ENCODE results near the gene OVOL3.

Gene OVOL3

DNA sequence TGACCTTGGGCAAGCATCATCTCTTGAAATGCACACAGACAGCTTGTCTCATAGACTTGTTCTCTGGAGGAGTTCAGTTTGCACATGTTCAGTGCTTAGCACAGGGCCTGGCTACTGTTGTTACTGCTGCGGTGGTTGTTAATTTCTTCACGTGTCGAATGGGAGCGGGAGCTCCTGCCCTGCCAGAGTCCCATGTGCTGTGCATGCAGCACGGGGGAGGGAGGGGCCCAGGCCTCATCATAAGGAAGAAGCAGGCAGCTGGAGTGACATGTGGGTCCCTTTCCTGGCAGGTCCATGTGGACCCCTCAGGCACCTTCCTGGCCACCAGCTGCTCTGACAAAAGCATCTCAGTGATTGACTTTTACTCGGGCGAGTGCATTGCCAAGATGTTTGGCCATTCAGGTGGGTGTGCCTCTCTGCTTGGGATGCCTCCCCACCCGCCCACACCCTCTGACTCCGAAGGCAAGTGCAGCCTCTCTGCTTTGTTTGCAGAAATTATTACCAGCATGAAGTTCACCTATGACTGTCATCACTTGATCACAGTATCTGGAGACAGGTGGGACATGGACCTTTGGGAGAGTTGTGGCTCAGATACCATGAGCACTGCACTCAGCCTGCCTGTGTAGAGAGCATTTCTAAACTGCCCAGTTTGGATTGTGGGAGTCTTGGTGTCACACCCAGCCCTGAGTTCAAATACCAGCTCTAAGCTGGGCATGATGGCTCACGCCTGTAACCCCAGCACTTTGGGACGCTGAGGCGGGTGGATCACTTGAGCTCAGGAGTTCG is 19.8 kb upstream of the OVOL3 start:
- DNase-seq (no peak), ATAC-seq (no peak)
- H3K4me3 Mint-ChIP-seq, result peak overlapping the region in 1 of 2 donors; percentile 35
- H3K4me1 Mint-ChIP-seq, result peaks cover 29% of the 10 kb centered on the region
- no peaks in the 10 kb centered on the region for H3K9me3 Mint-ChIP-seq
- H3K27me3 Mint-ChIP-seq, result no peaks in the 10 kb centered on the region
- no peak overlapping the region for H3K27ac Mint-ChIP-seq

DNA sequence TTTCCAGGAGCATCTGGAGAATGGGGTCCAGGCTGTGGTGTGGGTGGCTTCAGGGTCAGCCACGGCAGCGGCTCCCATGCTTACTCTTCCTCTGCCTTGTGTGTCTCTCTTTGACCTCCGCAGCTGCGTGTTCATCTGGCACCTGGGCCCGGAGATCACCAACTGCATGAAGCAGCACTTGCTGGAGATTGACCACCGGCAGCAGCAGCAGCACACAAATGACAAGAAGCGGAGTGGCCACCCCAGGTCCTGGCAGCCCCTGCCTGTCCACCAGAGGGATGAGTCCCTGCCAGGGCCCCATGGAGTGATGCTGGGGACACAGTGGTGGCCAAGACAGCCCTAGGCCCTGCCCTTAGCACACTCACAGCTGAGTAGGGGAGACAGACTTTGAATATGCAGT is 18.4 kb upstream of the OVOL3 start:
- H3K27ac Mint-ChIP-seq, result peak overlapping the region in 1 of 2 donors; percentile 36
- ATAC-seq (peak; percentile 31), DNase-seq (no peak)
- no peaks in the 10 kb centered on the region for H3K9me3 Mint-ChIP-seq
- H3K4me1 Mint-ChIP-seq, result peaks cover 29% of the 10 kb centered on the region
- no peaks in the 10 kb centered on the region for H3K27me3 Mint-ChIP-seq
- peak overlapping the region in 1 of 2 donors; percentile 55 for H3K4me3 Mint-ChIP-seq

DNA sequence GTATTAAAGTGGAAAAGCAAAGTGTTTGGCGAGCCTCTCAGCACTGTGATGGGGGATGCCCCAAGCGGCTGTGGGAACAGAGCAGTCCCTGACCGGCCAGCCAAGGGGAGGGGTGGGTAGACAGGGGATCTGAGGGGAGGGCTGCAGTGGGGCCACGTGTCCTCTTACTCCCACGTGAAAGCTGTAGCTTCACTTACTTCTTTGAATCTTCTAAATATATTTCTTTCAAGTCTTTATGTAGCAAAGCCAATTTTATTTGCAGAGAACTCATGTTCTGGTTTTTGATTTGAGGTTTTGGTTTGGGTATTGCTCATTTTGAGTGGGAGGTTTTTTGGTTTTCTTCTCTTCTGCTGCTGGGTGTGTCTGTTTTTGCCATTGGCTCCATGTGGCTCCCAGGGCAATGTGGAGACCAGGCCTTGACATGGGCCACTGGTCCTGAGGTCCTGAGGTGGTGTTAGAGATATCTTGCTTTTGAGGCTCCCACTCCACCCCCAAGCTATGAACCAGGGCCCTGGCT is 17.7 kb upstream of the OVOL3 start:
- Mint-ChIP-seq H3K4me1 (peaks cover 29% of the 10 kb centered on the region), H3K4me3 (peak overlapping the region; percentile 20 to 55)
- ATAC-seq, result peak; percentile 92

DNA sequence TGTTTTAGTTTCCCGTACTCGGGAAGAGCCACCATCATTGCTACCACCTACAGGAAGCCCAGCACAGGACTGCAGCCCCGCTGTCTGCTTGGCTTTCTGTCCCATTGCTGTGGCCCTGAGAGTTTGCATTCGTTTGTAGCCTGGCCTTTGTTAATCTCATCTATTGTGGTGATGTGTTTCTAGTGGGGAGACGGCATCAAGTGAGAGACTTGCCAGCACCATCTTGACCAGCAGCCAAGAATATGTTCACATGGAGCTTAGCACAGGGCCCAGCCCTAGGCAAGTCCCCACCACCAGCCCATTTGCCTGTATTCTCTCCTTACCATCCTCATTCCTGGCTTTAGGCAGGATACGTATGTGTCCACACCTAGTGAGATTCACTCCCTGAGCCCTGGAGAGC is 17.3 kb upstream of the OVOL3 start:
- no peak for DNase-seq
- ATAC-seq, result no peak
- Mint-ChIP-seq H3K9me3 (no peaks in the 10 kb centered on the region), H3K27me3 (no peaks in the 10 kb centered on the region), H3K27ac (peak overlapping the region in 1 of 2 donors; percentile 62), H3K4me1 (peaks cover 29% of the 10 kb centered on the region), H3K4me3 (no peak overlapping the region)

More for the DNA sequence above, 17.7 kb upstream of the OVOL3 start:
- H3K9me3 Mint-ChIP-seq, result no peaks in the 10 kb centered on the region
- H3K27ac Mint-ChIP-seq, result peak overlapping the region; percentile 36 to 62
- no peaks in the 10 kb centered on the region for H3K27me3 Mint-ChIP-seq
- peak; percentile 30 to 46 for DNase-seq

DNA sequence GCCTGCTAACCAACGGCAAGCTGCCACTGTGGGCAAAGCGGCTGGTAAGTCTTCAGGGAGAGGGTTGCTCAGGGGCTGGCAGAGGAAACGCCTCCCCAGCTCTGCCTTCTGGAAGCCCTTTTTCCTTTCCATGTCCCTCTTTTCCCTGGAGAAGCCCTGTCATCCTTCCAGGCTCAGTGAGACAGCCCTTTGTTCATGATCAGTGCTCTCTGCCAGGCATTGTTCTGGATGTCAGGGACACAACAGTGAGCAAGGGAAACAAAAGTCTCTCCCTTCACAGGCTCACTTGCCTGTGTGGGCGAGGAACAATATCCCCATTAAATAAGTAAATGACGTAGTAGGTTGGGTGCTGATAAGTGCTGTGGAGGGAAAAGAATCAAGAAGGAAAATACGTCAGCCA is 13.9 kb upstream of the OVOL3 start:
- H3K27me3 Mint-ChIP-seq, result no peaks in the 10 kb centered on the region
- H3K4me3 Mint-ChIP-seq, result no peak overlapping the region
- ATAC-seq (no peak), DNase-seq (no peak)
- H3K4me1 Mint-ChIP-seq, result peaks cover 21% of the 10 kb centered on the region
- H3K9me3 Mint-ChIP-seq, result no peaks in the 10 kb centered on the region
- peak overlapping the region; percentile 10 to 72 for H3K27ac Mint-ChIP-seq

DNA sequence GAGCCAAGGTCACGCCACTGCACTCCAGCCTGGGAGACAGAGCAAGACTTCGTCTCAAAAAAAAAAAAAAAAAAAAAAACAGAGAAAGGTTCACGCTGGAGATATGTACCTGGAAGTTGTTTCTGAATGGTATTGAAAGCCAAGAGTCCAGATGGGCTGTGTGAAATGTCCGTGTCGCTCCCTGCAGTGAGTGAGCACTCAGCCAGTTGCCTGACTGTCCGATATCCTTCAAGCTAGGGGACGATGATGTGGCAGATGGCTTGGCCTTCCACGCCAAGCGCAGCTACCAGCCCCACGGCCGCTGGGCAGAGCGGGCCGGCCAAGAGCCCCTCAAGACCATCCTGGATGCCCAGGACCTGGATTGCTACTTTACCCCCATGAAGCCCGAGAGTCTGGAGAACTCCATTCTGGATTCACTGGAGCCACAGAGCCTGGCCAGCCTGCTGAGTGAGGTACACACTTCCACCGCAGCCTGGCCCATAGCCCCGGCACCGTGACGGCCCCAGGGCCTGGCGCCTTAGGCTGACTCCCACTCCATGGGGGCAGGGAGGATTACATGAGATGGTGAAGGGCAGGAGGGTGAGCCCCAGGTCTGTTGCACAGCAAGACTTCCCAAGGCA is 11.7 kb upstream of the OVOL3 start:
- H3K4me1 Mint-ChIP-seq, result no peaks in the 10 kb centered on the region
- no peaks in the 10 kb centered on the region for H3K9me3 Mint-ChIP-seq
- ATAC-seq (no peak), DNase-seq (no peak)
- no peak overlapping the region for H3K27ac Mint-ChIP-seq
- H3K27me3 Mint-ChIP-seq, result no peaks in the 10 kb centered on the region
- H3K4me3 Mint-ChIP-seq, result no peak overlapping the region

DNA sequence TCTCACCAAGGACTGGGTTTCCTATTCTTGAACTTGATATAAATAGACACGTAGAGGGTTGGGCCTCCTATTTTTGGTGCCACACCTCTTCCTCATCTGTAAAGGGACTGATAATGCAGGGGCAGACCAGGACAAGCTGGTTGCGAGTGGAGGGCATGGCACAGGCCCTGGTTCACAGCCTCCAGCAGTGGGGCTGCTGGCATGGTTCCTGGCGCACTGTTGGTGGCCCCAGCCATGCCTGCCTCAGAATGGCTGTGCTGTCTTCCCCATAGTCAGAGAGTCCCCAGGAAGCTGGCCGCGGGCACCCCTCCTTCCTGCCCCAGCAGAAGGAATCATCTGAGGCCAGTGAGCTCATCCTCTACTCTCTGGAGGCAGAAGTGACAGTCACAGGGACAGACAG is 10.5 kb upstream of the OVOL3 start:
- Mint-ChIP-seq H3K9me3 (no peaks in the 10 kb centered on the region), H3K4me3 (no peak overlapping the region), H3K4me1 (no peaks in the 10 kb centered on the region), H3K27me3 (no peaks in the 10 kb centered on the region), H3K27ac (no peak overlapping the region)
- DNase-seq, result no peak
- no peak for ATAC-seq

DNA sequence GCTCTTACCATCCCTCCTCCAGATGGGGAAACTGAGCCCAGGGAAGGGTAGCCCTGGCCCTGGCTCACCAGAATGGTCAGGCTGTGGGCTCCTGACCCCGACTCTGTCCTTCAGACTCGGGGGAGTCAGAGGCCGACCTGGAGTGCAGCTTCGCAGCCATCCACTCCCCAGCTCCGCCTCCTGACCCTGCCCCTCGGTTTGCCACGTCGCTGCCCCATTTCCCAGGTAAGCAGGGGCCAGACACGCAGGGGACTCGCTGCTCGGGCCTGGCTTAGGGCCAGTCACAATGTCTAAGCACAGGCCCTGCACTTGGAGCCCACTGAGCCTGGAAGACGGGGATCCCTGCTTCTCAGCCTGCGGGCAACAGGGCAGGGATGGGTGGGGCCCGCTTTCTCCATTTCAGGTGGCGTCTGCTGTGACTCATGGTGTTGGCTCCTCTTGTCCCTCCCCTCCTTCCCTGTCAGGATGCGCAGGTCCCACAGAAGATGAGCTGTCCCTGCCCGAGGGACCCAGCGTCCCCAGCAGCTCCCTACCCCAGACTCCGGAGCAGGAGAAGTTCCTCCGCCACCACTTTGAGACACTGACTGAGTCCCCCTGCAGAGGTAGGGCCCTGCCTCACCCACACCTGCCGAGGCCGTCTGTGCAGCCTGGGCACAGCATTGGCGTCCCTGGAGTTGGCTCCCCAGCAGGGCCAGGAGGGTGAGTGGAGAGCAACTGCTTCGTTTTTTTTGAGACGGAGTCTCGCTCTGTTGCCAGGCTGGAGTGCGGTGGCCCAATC is 9.2 kb upstream of the OVOL3 start:
- Mint-ChIP-seq H3K27me3 (no peaks in the 10 kb centered on the region), H3K4me3 (no peak overlapping the region), H3K4me1 (no peaks in the 10 kb centered on the region), H3K9me3 (no peaks in the 10 kb centered on the region), H3K27ac (peak overlapping the region in 1 of 2 donors; percentile 19)
- DNase-seq (no peak), ATAC-seq (no peak)

DNA sequence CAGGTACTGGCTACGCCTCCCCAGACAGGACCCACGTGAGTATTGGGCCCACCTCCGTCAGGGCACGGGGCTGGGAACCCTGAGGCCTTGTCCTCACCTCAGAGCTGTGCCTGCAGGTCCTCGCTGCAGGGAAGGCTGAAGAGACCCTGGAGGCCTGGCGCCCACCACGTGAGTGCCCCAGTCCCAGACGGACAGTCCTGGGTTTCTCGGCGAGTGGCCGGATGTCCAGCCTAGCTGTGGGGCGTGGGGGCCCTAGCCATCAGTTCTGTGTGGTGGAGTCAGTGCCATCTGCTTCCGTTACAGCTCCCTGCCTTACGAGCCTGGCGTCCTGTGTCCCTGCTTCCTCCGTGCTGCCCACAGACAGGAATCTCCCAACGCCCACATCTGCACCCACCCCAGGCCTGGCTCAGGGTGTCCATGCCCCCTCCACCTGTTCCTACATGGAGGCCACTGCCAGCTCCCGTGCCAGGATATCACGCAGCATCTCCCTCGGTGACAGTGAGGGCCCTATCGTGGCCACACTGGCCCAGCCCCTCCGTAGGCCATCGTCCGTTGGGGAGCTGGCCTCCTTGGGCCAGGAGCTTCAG is 7.8 kb upstream of the OVOL3 start:
- H3K27me3 Mint-ChIP-seq, result no peaks in the 10 kb centered on the region
- ATAC-seq, result no peak

DNA sequence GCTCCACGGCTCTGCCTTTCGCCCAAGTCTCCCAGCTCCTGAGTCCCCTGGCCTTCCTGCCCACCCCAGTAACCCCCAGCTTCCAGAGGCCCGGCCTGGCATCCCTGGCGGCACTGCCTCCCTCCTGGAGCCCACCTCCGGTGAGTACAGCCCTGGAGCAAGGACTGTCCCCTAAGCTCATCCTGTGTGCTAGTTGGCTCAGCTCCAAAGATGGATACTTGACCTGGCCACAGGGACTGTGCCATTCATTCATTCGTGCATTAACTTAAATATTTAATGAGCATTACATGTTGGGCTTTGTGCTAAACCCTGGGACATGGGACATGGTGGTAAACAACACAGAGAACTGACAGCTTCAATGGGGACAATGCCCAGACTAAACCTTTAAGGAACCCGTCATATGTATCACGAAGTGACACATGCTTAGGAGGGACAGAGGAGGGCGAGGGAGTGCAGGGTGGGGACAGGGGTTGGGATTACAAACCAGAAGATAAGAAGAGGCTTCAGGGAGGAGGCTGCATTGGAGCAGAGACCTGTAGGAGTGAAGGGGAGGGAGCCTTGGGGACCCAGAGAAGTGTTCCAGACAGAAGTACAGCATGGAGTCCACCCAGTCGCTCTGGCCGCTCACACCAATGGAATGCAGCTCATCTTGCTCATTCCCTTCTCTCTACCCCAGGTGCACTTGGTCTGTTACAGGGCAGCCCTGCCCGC is 6.9 kb upstream of the OVOL3 start:
- H3K4me1 Mint-ChIP-seq, result no peaks in the 10 kb centered on the region
- peak overlapping the region in 1 of 2 donors; percentile 63 for H3K27ac Mint-ChIP-seq
- DNase-seq (no peak), ATAC-seq (no peak)
- no peaks in the 10 kb centered on the region for H3K9me3 Mint-ChIP-seq
- no peaks in the 10 kb centered on the region for H3K27me3 Mint-ChIP-seq
- H3K4me3 Mint-ChIP-seq, result no peak overlapping the region

More for the DNA sequence above, 7.8 kb upstream of the OVOL3 start:
- H3K27ac Mint-ChIP-seq, result peak overlapping the region in 1 of 2 donors; percentile 48
- H3K4me3 Mint-ChIP-seq, result no peak overlapping the region
- no peak for DNase-seq
- no peaks in the 10 kb centered on the region for H3K9me3 Mint-ChIP-seq
- no peaks in the 10 kb centered on the region for H3K4me1 Mint-ChIP-seq

DNA sequence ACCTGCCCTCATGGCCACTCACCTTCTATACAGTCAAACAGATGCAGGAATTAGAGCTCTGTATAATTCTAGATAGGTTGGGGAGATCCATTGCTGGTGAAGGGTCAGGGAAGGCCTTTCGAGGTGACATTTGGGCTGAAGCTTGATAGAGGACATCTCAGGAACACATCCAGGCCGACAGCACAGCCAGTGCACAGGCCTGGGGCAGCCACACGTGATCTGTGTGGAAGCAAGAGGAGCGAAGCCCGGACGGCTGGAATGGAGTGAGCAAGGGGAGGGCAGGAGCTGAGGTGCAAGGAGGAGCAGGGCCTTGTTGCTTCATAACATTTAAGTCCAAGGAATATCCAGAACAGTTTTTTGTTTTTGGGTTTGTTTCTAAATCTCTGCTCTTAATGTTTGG is 4.5 kb upstream of the OVOL3 start:
- Mint-ChIP-seq H3K4me1 (no peaks in the 10 kb centered on the region), H3K27ac (peak overlapping the region in 1 of 2 donors; percentile 20), H3K27me3 (no peaks in the 10 kb centered on the region), H3K9me3 (no peaks in the 10 kb centered on the region), H3K4me3 (no peak overlapping the region)
- ATAC-seq (no peak), DNase-seq (no peak)

DNA sequence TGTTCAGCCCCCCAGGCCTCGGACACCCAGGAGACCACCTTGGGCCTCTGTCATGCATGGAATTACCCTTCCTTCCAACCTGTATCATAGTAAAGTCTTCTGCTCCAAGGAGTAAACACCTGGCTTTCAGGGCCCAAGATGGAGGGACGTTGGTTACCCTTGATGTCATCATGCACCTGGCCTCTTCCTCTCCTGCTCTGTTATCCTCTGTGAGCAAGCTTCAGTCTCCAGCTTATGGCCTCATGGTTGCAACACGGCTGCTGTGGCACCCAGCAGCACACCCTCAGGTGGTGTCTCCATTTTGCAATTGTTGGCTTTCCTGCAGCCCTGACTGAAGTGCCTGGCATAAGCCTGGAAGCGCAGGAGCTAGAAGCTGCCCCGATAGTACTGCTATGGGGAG is 4.0 kb upstream of the OVOL3 start:
- H3K9me3 Mint-ChIP-seq, result no peaks in the 10 kb centered on the region
- no peaks in the 10 kb centered on the region for H3K4me1 Mint-ChIP-seq
- ATAC-seq, result no peak
- H3K27me3 Mint-ChIP-seq, result no peaks in the 10 kb centered on the region
- DNase-seq, result no peak
- peak overlapping the region; percentile 8 to 21 for H3K27ac Mint-ChIP-seq
- H3K4me3 Mint-ChIP-seq, result no peak overlapping the region

DNA sequence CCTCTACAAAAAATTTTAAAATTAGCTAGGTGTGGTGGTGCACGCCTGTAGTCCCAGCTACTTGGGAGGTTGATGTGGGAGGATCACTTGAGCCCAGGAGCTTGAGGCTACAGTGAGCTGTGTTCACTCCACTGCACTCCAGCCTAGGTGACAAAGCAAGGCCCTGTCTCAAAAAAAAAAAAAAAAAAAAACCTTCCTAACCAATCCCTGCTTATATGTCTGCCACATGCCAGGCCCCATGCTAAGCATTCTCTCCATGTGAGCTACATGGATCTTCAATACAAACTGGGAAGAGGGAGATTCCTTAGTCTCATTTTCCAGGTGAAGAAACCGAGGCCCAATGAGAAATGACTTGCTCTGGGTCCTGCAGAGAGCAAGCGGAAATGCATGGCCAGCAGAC is 2.3 kb upstream of the OVOL3 start:
- no peak for ATAC-seq
- Mint-ChIP-seq H3K4me1 (peaks cover 12% of the 10 kb centered on the region), H3K9me3 (no peaks in the 10 kb centered on the region), H3K27ac (no peak overlapping the region), H3K27me3 (no peaks in the 10 kb centered on the region), H3K4me3 (no peak overlapping the region)
- no peak for DNase-seq

DNA sequence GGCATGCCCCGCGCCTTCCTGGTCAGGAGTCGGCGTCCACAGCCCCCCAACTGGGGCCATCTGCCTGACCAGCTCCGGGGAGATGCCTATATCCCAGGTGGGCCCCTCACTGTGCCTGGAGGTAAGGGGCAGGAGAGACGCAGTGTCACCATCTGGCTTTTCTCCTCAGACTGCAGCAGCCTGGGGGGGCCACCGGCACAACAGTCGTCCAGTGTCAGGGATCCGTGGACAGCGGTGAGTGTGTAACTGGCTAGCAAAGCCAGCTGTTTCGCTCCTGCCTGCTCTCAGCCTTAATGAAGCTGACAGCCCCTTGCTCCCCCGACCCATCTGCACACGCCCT is 227 bp downstream of the OVOL3 start:
- no peak overlapping the region for H3K27ac Mint-ChIP-seq
- ATAC-seq, result no peak

DNA sequence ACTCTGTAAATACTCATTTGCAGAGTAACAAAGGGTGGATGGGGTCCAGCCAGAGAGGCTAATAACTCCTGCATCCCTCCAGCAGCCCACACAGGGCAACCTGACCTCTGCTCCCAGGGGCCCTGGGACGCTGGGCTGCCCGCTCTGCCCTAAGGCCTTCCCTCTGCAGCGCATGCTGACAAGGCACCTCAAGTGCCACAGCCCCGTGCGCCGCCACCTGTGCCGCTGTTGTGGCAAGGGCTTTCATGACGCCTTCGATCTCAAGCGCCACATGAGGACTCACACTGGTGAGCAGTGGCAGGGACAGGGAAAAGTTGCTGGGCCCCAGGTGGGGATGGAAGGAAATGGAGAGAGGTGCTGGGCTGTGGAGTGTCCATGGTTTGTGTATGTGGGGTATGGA is 1.7 kb downstream of the OVOL3 start:
- no peak for ATAC-seq
- no peak for DNase-seq
- peak overlapping the region; percentile 67 to 99 for H3K4me3 Mint-ChIP-seq
- peaks cover 40% of the 10 kb centered on the region for H3K4me1 Mint-ChIP-seq
- H3K9me3 Mint-ChIP-seq, result no peaks in the 10 kb centered on the region
- peak overlapping the region in 1 of 2 donors; percentile 72 for H3K27ac Mint-ChIP-seq
- H3K27me3 Mint-ChIP-seq, result no peaks in the 10 kb centered on the region

More for the DNA sequence above, 227 bp downstream of the OVOL3 start:
- peaks cover 28% of the 10 kb centered on the region for H3K4me1 Mint-ChIP-seq
- H3K9me3 Mint-ChIP-seq, result no peaks in the 10 kb centered on the region
- no peak overlapping the region for H3K4me3 Mint-ChIP-seq
- no peak for DNase-seq
- no peaks in the 10 kb centered on the region for H3K27me3 Mint-ChIP-seq
